Smooth muscle cell of the coronary artery (primary cell): ENCODE results near the gene SPIN2B. TPM values are rescaled to one million over a fixed set of nuclear protein-coding genes. Genes with fewer than 3 reads are reported as not detected.

Source experiments
- total RNA-seq: library from RNA; depleted of rRNA; stranded (reverse); fragments of >200 nt; gene quantifications from 2 replicates; pipeline ENCODE4 v1.2.3, GENCODE V29; 2014; ENCODE audit warnings: low replicate concordance

Gene SPIN2B
- 8.3 and 10.1 TPM in 2 replicates for total RNA-seq

GRCh38 chrX:57121162-57121755 lies at the start of gene SPIN2B:
TSS of gene SPIN2B (minus strand) at chrX:57121548.

GRCh38 chrX:57137073-57137472 lies 15.7 kb upstream of the SPIN2B start, which contains the start of gene SPIN2A:
TSS of gene SPIN2A (minus strand) at chrX:57137397. CDS start at chrX:57136597, 800 bp downstream.

Other genes with a start within 250 kb of the SPIN2B start
- gene SPIN3, start 126.0 kb downstream of the SPIN2B start, total RNA-seq = 5.6 and 13.3 TPM in 2 replicates
- 0.15 and 2.1 TPM in 2 replicates for gene SPIN2A, start 15.8 kb upstream of the SPIN2B start, total RNA-seq
- 0.15 TPM in 1 of 2 replicates, not detected in the other for gene FAAH2, start 165.2 kb upstream of the SPIN2B start, total RNA-seq